NCI-H446 (cell line): Measurements from ENCODE around the gene PLXNC1.

Experiments used
- DNase-seq, 2 experiments: peaks; one replicate each; lab custom pipeline; 2025; lab: John Stamatoyannopoulos, UW

PLXNC1 gene

GRCh38 chr12:94239332-94239993 is 91.1 kb downstream of the PLXNC1 start:
- DNase-seq, result no peak

GRCh38 chr12:94240171-94240570 is 91.8 kb downstream of the PLXNC1 start:
- DNase-seq, result no peak

GRCh38 chr12:94242901-94243300 is 94.5 kb downstream of the PLXNC1 start:
- no peak for DNase-seq

GRCh38 chr12:94244165-94245133 is 96.1 kb downstream of the PLXNC1 start:
- no peak for DNase-seq

- DNase-seq, result no peak
These were observed 97.4 kb downstream of the PLXNC1 start for GRCh38 chr12:94245631-94246383.

GRCh38 chr12:94247246-94247645 is 98.9 kb downstream of the PLXNC1 start:
- DNase-seq, result no peak

- no peak for DNase-seq
These were observed 100.2 kb downstream of the PLXNC1 start for GRCh38 chr12:94248582-94248981.

GRCh38 chr12:94250130-94250529 is 101.8 kb downstream of the PLXNC1 start:
- DNase-seq, result no peak

GRCh38 chr12:94254270-94254669 is 105.9 kb downstream of the PLXNC1 start:
- no peak for DNase-seq

- DNase-seq, result no peak
These were observed 106.6 kb downstream of the PLXNC1 start for GRCh38 chr12:94255006-94255405.

- DNase-seq, result no peak
These were observed 107.1 kb downstream of the PLXNC1 start for GRCh38 chr12:94255428-94255827.

GRCh38 chr12:94258593-94258992 is 110.2 kb downstream of the PLXNC1 start:
- DNase-seq, result no peak

- no peak for DNase-seq
These were observed 111.6 kb downstream of the PLXNC1 start for GRCh38 chr12:94260017-94260416.

- no peak for DNase-seq
These were observed 112.3 kb downstream of the PLXNC1 start for GRCh38 chr12:94260717-94261116.

GRCh38 chr12:94261119-94261518 is 112.7 kb downstream of the PLXNC1 start:
- DNase-seq, result no peak

- DNase-seq, result no peak
These were observed 113.4 kb downstream of the PLXNC1 start for GRCh38 chr12:94261786-94262185.

GRCh38 chr12:94262228-94263010 is 114.0 kb downstream of the PLXNC1 start:
- DNase-seq, result peak in 1 of 2 experiments; percentile 10

GRCh38 chr12:94263011-94263811 is 114.8 kb downstream of the PLXNC1 start:
- DNase-seq, result no peak

- DNase-seq, result no peak
These were observed 115.7 kb downstream of the PLXNC1 start for GRCh38 chr12:94263905-94264561.
